NCI-H526 treated with DMSO at 0.1 percent for 48 hours (cell line): ENCODE measurements around the gene SMYD5.
"Not testable (repeated sequence)": the region's sequence is repeated elsewhere in the genome, so short reads cannot be mapped to it uniquely, and the experiment has no call there.

Experiments
- DNase-seq: peaks from one replicate; lab custom pipeline; 2025; lab: John Stamatoyannopoulos, UW

The SMYD5 gene

DNA sequence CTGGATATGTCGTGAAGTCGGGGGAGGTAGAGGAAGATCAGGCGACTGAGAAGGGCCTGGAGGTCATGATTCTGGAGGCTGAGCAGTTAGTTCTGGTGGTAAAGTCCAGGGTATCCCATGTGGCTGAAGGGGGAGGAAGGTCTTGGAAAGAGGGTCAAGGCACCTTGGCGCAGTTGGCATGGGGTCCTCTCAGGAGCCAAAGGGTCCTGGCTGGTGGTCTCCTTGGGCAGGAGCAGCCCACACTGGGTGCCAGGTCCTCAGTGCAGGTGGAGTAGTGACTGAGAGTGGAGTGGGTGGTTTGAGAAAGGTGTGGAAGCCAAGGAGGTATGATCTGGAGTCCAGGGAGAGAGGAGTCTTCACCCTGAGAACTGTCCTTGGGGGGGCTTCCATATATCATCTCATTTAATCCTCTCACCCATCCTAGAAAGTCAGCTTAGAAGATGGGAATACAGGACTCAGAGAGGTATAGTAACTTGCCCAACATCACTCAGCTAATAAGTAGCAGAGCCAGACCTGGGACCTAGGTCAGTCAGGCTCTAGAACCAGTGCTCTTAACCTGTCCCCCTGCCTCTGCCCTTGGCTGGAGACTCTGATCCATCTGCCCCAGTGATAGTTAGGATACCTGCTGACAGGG, 45.8 kb downstream of the SMYD5 start:
- DNase-seq, result no peak

DNA sequence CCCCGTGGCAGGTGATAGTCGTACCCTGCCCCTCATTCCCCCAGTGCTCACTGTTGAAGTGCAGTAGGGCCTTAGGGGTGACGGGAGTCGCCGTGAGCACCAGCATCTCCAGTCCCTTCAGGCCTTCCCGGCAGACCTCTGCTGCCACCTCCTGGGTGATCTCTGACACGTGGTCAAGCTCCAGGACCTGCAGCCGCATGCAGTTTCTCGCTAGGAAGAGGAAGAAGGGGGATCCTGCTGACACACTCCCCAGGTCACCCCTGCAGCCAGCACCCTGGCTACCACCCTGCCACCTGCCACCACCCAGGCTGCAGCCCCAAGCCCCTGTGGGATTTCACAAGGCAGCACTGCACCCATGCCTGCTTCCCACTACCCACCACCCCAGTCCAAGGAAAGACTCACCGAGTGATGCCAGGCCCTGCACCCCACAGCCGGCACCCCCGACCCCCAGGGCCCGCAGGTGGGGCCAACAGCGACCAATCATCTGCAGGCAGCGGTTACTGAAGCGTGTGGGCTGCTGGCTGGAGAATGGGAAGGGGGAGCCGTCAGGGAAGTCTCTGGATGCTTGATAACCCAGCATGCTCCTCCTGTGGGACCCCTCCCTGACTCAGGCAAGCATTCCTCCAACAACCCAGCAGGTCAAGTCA, 46.4 kb downstream of the SMYD5 start:
- DNase-seq, result no peak

DNA sequence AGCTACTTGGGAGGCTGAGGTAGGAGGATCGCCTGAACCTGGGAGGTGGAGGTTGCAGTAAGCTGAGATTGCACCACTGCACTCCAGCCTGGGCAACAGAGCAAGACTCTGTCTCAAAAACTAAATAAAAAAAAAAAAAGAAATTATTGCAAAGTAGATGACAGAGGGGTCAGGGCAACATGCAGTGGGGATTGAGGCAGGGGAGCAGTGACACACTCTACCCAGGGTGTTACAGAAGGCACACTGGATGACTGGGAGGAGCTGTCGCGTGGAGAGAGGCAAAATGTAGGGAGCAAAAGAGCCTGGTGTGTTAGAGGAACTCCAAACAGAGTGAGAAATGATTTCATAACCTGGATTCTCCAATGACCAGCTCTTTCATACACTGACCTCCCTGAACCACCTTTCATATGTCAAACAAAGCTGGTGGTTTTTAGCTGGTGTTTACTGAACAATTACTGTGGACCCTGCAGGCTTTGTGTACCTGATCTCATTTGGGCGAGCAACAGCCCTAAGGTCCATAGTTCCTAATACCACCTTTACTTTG, 48.1 kb downstream of the SMYD5 start:
- no peak for DNase-seq

DNA sequence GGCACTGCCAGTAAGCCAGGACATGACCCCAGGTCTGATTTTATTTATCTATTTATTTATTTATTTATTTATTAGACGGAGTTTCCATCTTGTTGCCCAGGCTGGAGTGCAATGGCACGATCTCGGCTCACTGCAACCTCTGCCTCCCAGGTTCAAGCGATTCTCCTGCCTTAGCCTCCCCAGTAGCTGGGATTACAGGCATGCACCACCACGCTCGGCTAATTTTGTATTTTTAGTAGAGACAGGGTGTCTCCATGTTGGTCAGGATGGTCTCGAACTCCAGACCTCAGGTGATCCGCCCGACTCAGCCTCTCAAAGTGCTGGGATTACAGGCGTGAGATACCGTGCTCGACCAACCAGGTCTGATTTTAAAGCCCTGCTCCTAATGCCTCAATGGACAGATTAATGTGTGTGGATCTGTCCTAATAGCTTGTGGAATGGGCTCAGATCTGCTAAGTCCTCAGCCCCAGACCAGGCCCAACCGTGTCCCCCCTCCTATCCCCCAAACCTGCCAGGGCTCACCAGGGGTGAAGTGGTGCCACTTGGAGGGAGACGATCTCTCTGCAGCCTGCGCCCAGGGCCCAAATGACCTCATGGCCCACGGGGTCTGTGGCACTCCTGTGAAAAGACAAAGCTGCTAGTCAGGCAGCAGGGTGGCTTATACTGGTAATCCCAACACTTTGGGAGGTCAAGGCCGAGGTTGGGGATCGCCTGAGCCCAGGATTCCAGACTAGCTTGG, 48.8 kb downstream of the SMYD5 start:
- not testable (repeated sequence) for DNase-seq

DNA sequence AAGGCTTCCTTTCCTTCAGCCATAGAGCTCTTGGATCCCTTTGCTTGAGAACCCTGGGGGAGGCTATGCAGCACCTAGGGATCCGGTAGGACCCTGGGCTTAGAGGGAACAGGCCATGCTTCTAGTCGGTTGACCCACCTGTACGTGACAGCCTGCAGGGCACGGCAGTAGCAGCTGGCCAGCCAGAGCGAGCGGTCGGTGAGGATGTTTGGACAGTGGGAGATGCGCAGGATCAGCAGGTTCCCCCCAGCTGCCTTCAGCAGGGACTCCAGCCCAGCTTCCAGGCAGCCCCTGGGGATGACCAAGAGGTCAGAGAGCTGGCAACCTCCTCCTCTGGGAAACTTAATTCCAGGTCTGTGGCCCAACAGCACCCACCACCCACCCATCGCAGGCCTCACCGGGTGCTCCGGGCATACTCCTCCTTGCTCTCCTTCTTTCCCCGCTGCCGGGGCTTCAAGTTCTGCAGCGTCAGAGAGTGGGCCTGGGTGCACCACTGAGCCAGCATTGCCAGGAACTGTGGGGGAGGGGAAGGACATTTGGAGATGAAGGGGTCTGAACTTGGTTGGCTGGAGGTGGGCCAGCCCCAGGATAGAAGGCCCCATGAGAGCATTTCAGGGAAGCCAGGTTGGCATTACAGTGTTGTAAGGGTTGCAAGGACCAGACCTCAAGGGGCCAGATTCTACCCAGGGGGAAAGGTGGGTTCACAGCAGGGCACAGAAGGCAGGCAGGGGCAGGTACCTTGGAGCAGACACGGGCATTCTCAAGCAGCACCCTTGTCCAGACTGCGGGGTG, 49.7 kb downstream of the SMYD5 start:
- DNase-seq, result no peak

- no peak for DNase-seq
These were observed 50.2 kb downstream of the SMYD5 start for GRCh38 chr2:73264332-73264606.

- no peak for DNase-seq
These were observed 50.7 kb downstream of the SMYD5 start for GRCh38 chr2:73264783-73265182.

DNA sequence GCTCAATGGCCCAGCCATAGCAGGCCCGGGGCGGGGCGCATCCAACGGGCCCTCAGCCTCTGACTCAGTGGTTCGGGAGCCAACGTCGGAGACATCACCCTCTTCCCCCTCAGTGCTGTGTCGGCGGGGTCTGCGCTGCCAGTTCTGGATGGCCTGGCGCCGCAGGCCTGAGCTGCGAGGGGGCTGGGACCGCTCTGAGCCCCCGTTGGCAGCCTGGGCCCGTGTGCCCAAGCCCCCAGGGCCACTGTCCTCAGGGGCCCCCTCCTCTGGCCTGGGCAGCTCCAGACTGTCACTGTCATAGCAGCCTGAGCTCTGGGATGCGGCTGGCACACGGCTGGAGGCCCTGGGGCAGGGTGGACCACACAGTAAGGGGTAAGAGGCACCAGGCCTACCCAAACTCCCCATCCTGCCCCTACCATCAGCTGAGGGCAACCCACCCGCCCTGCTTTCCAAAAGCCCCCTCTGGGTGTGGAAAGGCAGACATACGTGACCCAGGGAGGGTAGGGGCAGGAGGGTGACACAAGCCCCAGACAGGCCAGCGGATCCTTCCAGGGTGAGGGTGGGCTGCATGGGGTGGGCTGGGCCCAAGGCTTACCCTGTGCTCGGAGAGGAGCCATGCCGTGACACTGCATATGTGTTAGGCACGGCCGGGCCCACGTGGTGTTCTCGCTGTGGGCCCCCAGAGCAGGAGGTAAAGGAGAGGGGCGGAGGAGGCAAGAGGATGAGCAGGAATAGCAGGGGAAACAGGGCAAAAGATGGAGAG, 51.4 kb downstream of the SMYD5 start:
- DNase-seq, result no peak

DNA sequence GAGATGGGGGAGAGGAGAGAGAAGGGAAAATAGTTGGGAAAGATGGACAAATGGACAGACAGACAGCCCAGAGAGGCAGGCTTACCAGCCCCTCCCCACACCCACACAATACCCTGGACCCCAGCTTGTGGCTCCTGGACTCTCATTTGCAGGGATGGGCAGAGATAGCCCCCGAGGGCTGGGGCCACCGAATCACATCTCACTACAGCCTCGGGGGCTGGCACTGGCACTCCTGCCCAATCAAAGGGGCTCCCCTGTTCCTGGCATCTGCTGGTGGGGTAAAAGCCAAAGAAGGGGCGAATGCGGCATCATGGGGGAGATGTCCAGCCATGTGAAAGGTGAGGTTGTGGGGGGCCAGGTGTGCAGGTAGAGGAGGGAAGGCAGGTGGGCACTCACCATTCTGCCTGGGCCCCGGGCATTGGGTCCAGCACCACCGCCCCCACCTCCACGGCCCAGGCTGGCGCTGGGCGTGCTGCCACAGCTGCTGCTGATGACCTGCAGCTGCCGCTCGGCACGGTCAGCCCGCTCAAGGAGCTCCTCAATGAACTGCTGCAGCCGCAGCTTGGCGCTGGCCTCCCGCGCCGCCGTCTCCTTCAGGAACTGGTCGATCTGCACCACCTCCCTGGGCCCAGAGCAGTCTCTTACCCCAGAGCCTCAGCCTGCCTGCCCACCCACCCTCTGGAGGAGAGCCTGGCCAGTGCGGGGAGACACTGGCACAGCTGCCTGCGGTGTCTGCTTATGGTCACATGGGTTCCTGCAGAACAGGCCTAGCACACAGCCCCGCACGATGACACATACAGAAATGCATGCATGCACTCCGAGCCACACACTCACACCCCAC, 52.2 kb downstream of the SMYD5 start:
- no peak for DNase-seq

- DNase-seq, result no peak
These were observed 53.0 kb downstream of the SMYD5 start for GRCh38 chr2:73267008-73267407.

DNA sequence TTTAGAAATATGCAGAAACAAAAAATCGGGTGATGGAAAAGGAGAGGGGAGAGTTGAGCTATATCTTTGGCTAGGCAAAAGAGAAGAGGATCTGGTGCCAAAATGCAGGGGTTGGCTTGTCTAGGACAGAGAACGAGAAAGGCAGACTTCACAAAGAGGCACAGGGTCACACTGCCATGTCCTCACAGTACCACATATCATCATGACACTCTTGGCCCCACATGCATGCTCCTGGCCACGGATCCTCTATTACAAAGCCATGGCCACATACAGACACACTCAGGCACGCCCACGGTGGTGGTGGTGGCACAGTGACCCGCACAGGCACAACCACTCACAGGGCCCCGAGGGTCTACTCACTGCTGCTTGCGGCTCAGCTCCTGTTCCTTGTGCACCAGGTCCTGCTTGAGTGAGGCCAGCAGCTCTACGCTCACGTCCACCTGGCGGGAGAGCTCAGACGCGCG, 54.4 kb downstream of the SMYD5 start:
- DNase-seq, result no peak

- peak; percentile 76 for DNase-seq
These were observed 55.0 kb downstream of the SMYD5 start for GRCh38 chr2:73268830-73269685.

GRCh38 chr2:73269686-73270465, 55.8 kb downstream of the SMYD5 start:
- DNase-seq, result no peak

DNA sequence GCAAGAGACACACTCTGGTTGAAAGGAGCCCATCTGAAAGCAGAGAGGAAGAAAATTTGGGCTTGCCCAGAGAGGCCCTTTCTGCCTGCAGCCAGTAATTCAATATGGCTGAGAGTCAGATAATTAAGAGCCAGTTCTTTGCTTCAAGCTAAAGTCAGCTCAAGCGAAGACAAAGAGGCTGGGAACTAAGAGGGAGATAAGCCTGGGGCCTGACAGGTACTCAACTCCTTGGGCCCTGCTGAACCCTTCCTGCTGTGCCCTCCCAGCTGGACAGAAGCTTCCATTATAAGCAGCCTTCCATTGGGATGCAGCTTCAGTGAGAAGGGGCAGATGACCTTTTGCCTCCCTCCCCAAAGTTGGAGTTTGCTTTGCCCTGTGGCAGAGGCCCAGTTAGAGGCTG, 58.2 kb downstream of the SMYD5 start:
- DNase-seq, result no peak
